Skeletal muscle tissue (tissue), 4 donors: Measurements from ENCODE around the gene TPSAB1. TPM values are rescaled to one million over a fixed set of nuclear protein-coding genes. Genes with fewer than 3 reads are reported as not detected.

Experiments used
- H3K27ac ChIP-seq: one replicate; pipeline ENCODE4 v1.7.0; 2013; ENCODE audit warnings: mild to moderate bottlenecking, low read depth, low read length, inconsistent platforms
- H3K27me3 ChIP-seq, 3 donors: one replicate each; pipeline ENCODE4 v1.7.0; 2013; ENCODE audit warnings: low read length in 3 of 3; ENCODE audit not compliant: control insufficient read depth in 3 of 3, insufficient read depth in 3 of 3
- H3K36me3 ChIP-seq, 3 donors: one replicate each; pipeline ENCODE4 v1.7.0; 2013; ENCODE audit warnings: low read length in 3 of 3; ENCODE audit not compliant: control insufficient read depth in 3 of 3, insufficient read depth in 3 of 3
- H3K4me1 ChIP-seq, 3 donors: one replicate each; pipeline ENCODE4 v1.7.0; 2013; ENCODE audit warnings: low read length in 3 of 3, mild to moderate bottlenecking in 3 of 3; ENCODE audit not compliant: control insufficient read depth in 3 of 3, insufficient read depth in 3 of 3
- H3K4me3 ChIP-seq, 3 donors: one replicate each; pipeline ENCODE4 v1.7.0; 2013; ENCODE audit warnings: low read length in 3 of 3
- H3K9ac ChIP-seq, 3 donors: one replicate each; pipeline ENCODE4 v1.7.0; 2013; ENCODE audit warnings: low read length in 3 of 3, mild to moderate bottlenecking in 3 of 3, moderate library complexity in 2 of 3, low read depth in 1 of 3
- H3K9me3 ChIP-seq, 3 donors: one replicate each; pipeline ENCODE4 v1.7.0; 2013; ENCODE audit warnings: low read length in 3 of 3; ENCODE audit not compliant: control insufficient read depth in 3 of 3
- total RNA-seq: library from RNA; depleted of rRNA; stranded (reverse); fragments of >200 nt; gene quantifications from one replicate; pipeline ENCODE4 v1.2.3, GENCODE V29; 2014
- donor health status: Osteomylitis.

The TPSAB1 gene
- total RNA-seq, 1 donor from 2014 or later, result 1.0 TPM

GRCh38 chr16:1258906-1259759, 18.6 kb downstream of the TPSAB1 start:
- Histone ChIP-seq H3K9me3 (no peaks in the 10 kb centered on the region), H3K4me3 (no peak overlapping the region), H3K27me3 (peaks cover 43 to 64% (median 57%) of the 10 kb centered on the region in 3 donors), H3K27ac (no peak overlapping the region), H3K9ac (no peak overlapping the region), H3K36me3 (no peaks in the 10 kb centered on the region), H3K4me1 (no peaks in the 10 kb centered on the region)

DNA sequence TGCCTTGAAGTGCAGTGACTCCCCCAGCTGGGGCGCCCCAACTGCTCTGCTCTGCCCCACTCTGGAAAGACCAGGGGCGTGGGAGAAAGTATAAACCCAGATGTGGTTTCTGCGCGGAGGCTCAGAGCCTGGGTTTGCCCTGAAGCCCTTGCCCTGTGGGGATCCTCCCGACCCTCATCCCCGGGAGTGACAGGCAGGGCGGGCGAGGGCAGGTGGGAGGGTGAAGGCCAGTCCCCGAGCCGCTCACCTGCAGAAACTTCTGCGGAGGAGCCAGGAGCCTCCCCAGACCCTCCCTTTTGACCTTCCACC, 19.2 kb downstream of the TPSAB1 start:
- Histone ChIP-seq H3K27me3 (peaks cover 43 to 64% (median 57%) of the 10 kb centered on the region in 3 donors), H3K4me3 (no peak overlapping the region), H3K9ac (no peak overlapping the region), H3K9me3 (peaks cover 0 to 2% (median 0%) of the 10 kb centered on the region in 3 donors), H3K36me3 (no peaks in the 10 kb centered on the region), H3K27ac (no peak overlapping the region), H3K4me1 (no peaks in the 10 kb centered on the region)

DNA sequence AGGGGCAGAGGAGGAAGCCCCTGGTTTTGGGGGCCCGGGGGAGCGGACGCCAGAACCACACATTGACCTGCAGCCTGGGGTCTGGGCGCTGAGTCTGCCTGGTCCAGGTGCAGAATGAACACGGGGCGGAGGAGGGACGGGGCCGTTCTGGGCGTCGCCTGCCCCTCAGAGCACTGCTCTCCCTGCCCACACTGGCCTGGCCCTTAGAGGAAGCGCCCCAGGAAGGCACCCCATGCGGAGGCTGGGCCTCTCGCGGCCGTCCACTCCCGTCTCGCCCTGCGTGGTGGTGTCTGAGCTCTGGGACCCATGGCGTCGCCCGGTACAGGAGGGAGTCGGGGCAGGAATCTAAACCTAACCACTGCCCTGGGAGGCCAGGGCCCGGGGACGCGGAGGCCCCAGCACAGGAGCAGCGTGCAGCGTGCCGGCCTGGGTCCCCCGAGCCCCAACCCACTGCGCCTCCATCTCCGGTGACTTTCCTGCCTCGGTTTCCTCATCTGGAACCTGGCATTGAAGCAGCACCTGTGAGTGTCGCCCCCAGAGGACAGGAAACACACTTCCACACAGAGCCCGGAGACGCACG, 19.7 kb downstream of the TPSAB1 start:
- H3K9ac ChIP-seq, result no peak overlapping the region
- H3K36me3 ChIP-seq, result no peaks in the 10 kb centered on the region
- H3K4me1 ChIP-seq, result no peaks in the 10 kb centered on the region
- H3K9me3 ChIP-seq, result peaks cover 0 to 2% (median 0%) of the 10 kb centered on the region in 3 donors
- no peak overlapping the region for H3K4me3 ChIP-seq
- peaks cover 43 to 64% (median 60%) of the 10 kb centered on the region in 3 donors for H3K27me3 ChIP-seq
- no peak overlapping the region for H3K27ac ChIP-seq

DNA sequence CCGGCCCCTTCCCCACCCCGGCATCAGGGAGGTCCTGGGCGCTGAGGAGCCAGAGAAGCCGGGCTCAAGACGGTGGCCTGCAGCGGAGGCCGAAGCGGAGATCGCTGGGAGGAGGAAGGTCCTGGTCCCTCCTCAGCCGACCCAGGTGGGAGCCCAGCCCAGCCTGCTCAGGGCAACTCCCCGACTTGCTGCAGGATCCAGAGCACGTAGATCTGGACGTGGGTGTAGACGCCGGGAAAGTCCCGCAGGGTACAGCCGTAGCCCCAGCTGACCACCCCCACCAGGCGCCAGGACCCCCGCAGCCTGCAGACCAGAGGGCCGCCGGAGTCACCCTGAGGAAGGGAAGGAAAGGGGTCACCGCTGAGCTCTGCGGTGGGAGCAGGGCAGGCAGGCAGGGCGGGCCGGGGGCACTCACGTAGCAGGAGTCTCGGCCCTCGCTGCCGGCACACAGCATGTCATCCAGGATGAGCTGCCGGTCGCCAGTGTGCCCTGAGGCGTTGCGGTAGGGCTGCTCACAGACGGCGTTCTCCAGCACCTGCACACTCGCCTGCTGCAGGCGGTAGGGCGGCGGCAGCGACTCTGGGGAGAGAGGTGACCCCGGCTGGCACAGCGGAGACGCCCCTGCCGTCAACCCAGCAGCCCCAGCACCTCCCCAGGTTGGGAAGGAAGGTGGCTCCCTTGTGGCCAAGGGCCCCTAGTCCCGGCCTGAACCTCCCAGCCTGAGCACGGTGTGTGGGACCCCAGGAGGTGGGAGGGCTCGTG, 20.8 kb downstream of the TPSAB1 start:
- Histone ChIP-seq H3K4me1 (no peaks in the 10 kb centered on the region), H3K9ac (no peak overlapping the region), H3K4me3 (no peak overlapping the region), H3K27ac (no peak overlapping the region), H3K36me3 (no peaks in the 10 kb centered on the region), H3K9me3 (peaks cover 0 to 2% (median 0%) of the 10 kb centered on the region in 3 donors), H3K27me3 (peaks cover 43 to 62% (median 60%) of the 10 kb centered on the region in 3 donors)

DNA sequence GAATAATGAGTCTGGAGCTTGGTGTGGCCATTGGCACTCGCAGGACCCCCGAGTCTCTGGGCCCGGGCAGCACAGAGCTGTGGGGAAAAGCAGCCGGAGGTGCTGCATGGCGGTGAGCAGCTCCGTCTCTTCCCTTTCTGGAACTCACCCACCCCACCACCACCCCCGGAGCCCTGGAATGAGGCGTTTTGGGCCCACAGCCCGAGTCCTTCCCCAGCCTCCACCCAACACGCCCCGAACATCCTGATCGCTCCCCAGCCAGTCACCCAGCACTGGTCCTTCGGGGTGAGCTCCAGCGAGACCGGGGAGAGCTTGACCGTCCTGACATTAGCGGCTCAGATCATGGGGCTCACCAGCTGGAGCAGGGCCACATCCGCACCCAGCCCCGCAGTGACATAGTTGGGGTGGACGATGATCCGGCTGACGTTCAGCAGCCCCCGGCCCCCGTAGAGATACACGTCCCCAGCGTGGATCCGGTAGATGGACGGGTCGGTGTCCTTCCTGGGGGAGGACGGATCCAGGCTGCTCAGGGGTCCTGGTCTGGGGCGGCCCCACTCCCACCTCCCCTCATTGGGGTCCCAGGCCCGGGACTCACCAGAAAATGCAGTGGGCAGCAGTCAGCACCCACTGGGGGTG, 21.8 kb downstream of the TPSAB1 start:
- Histone ChIP-seq H3K4me3 (no peak overlapping the region), H3K9me3 (peaks cover 0 to 2% (median 0%) of the 10 kb centered on the region in 3 donors), H3K27me3 (peaks cover 43 to 57% (median 54%) of the 10 kb centered on the region in 3 donors), H3K27ac (no peak overlapping the region), H3K4me1 (no peaks in the 10 kb centered on the region), H3K9ac (no peak overlapping the region), H3K36me3 (no peaks in the 10 kb centered on the region)

DNA sequence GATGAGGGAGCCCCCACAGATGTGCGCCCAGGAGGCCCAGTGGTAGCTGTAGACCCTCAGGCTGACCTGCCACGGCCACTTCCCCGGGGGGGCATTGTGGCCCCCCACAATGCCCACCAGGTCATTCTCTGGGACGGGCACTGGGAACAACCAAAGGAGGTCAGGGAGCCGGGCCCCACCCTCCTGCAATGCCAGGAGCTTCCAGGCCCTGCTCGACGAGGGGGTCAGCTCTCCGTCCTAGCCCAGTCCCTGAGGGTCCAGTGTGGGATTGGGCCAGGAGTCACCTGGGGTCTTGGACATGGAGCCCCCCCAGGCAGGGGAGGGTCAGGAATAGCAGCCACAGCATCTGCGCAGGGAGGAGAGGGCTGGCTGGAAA, 22.3 kb downstream of the TPSAB1 start:
- no peaks in the 10 kb centered on the region for H3K36me3 ChIP-seq
- peaks cover 0 to 2% (median 0%) of the 10 kb centered on the region in 3 donors for H3K9me3 ChIP-seq
- H3K27me3 ChIP-seq, result peaks cover 43 to 53% (median 49%) of the 10 kb centered on the region in 3 donors
- H3K9ac ChIP-seq, result no peak overlapping the region
- H3K4me1 ChIP-seq, result no peaks in the 10 kb centered on the region
- H3K4me3 ChIP-seq, result no peak overlapping the region
- H3K27ac ChIP-seq, result no peak overlapping the region

GRCh38 chr16:1263591-1264344, 23.3 kb downstream of the TPSAB1 start:
- Histone ChIP-seq H3K4me3 (no peak overlapping the region), H3K27me3 (peaks cover 39 to 52% (median 49%) of the 10 kb centered on the region in 3 donors), H3K27ac (no peak overlapping the region), H3K9me3 (peaks cover 0 to 2% (median 0%) of the 10 kb centered on the region in 3 donors), H3K9ac (no peak overlapping the region), H3K4me1 (no peaks in the 10 kb centered on the region), H3K36me3 (no peaks in the 10 kb centered on the region)

DNA sequence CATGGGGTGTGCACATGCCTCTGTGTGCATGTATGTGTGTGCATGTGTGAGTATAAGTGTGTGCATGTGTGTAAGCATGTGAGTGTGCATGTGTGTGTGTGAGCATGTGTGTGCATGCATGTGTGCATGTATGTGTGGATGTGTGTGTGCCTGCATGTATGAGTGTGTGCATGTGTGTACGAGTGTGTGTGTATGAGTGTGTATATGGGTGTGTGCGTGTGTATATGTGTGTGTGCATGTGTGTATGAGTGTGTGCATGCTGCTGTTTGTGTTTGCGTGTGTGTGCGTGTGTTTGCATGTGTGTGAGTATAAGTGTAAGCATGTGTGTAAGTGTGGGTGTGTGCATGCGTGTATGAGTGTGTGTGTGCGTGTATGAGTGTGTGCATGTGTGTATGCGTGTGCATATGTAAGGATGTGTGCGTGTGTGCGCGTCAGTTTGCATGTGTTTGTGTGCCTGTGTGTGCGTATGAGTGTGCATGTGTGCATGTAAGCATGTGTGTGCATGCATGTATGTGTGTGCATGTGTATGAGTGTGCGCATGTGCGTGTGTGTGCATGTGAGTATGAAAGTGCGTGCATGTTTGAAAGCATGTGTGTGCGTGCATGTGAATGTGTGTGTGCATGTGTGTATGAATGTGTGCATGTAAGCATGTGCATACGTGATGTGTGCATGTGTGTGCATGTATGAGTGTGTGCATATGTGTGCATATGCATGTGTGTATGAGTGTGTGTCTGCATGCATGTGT, 24.0 kb downstream of the TPSAB1 start:
- Histone ChIP-seq H3K36me3 (no peaks in the 10 kb centered on the region), H3K27ac (no peak overlapping the region), H3K27me3 (peaks cover 31 to 44% (median 41%) of the 10 kb centered on the region in 3 donors), H3K4me3 (no peak overlapping the region), H3K9me3 (peaks cover 0 to 2% (median 0%) of the 10 kb centered on the region in 3 donors), H3K9ac (no peak overlapping the region), H3K4me1 (no peaks in the 10 kb centered on the region)
